CD4-positive, alpha-beta T cell (primary cell): ENCODE measurements around the gene NCKAP5. TPM values are rescaled to one million over a fixed set of nuclear protein-coding genes. Genes with fewer than 3 reads are reported as not detected.

ENCODE experiments used
- ATAC-seq: fragments of 200-7000 bp; cut with Tn5 transposase; one replicate; pipeline ENCODE4 v1.10.0; 2022; ENCODE audit warnings: mild to moderate bottlenecking; ENCODE audit not compliant: poor library complexity
- CTCF ChIA-PET: fragments of 350-600 bp; sonication (Branson Sonifier 250); formaldehyde crosslinking; loops from one replicate; lab custom pipeline; 2021; ENCODE audit warnings: antibody characterized with exemption, inconsistent platforms; lab: Charles Lee
- POLR2A ChIA-PET: fragments of 350-600 bp; sonication (Branson Sonifier 250); formaldehyde crosslinking; loops from one replicate; lab custom pipeline; 2021; ENCODE audit warnings: antibody characterized with exemption, inconsistent platforms; lab: Charles Lee
- DNase-seq, 14 experiments: peaks; one replicate each; pipeline ENCODE4 v3.0.0-alpha.2; 2013 to 2020; ENCODE audit warnings: mixed read lengths in 2 of 14
- H3K27ac ChIP-seq, 2 donors: one replicate each; pipeline versions ENCODE4 v1.5.1 to v1.7.0; 2013; ENCODE audit warnings: low read length in 2 of 2, low read depth in 1 of 2, mild to moderate bottlenecking in 1 of 2
- H3K27me3 ChIP-seq, 2 experiments: 1 replicate in 1 of 2; 2 replicates in 1 of 2; pipeline versions ENCODE4 v1.6.1 to v1.7.0; 2013; ENCODE audit warnings: low read length in 2 of 2, control low read depth in 1 of 2, mild to moderate bottlenecking in 1 of 2, moderate library complexity in 1 of 2; ENCODE audit not compliant: insufficient read depth in 2 of 2, control insufficient read depth in 1 of 2
- H3K36me3 ChIP-seq: one replicate; pipeline ENCODE4 v1.6.1; 2013; ENCODE audit warnings: low read length, control low read depth; ENCODE audit not compliant: insufficient read depth
- H3K4me1 ChIP-seq: one replicate; pipeline ENCODE4 v1.6.1; 2013; ENCODE audit warnings: low read length, control low read depth; ENCODE audit not compliant: insufficient read depth
- H3K4me3 ChIP-seq: one replicate; pipeline ENCODE4 v1.5.1; 2013; ENCODE audit warnings: mild to moderate bottlenecking, low read length, moderate library complexity
- H3K9me3 ChIP-seq, 2 experiments: 1 replicate in 1 of 2; 2 replicates in 1 of 2; pipeline versions ENCODE4 v1.6.1 to v1.7.0; 2013; ENCODE audit warnings: low read length in 2 of 2, mild to moderate bottlenecking in 2 of 2, control low read depth in 1 of 2, moderate library complexity in 1 of 2; ENCODE audit not compliant: control insufficient read depth in 1 of 2, insufficient read depth in 1 of 2
- H3K27ac Mint-ChIP-seq: one replicate; pipeline ENCODE4 v1.8.0; 2020; ENCODE audit warnings: mixed read lengths
- H3K27me3 Mint-ChIP-seq: one replicate; pipeline ENCODE4 v1.8.0; 2021; ENCODE audit warnings: mixed read lengths
- H3K36me3 Mint-ChIP-seq: one replicate; pipeline ENCODE4 v1.8.0; 2021; ENCODE audit warnings: low read depth, mixed read lengths
- H3K4me1 Mint-ChIP-seq: one replicate; pipeline ENCODE4 v1.8.0; 2021; ENCODE audit warnings: low read depth, mixed read lengths
- H3K4me3 Mint-ChIP-seq: one replicate; pipeline ENCODE4 v1.8.0; 2020; ENCODE audit warnings: mild to moderate bottlenecking, mixed read lengths
- H3K9me3 Mint-ChIP-seq: one replicate; pipeline ENCODE4 v1.8.0; 2020; ENCODE audit warnings: mixed read lengths
- intact Hi-C, 2 experiments: fragments of 100-400 bp; cut with DNase I in 1 of 2; cut with micrococcal nuclease in 1 of 2; formaldehyde crosslinking; loops; one replicate each; pipeline versions ENCODE4 v1.15.1 to v1.9.0; 2023 to 2025; cut with DNase I, micrococcal nuclease
- total RNA-seq, 174 experiments: library from RNA in 2 of 174; stranded (reverse) in 2 of 174; gene quantifications; one replicate each; pipeline ENCODE4 v1.2.3 and lab custom pipeline; 2021 to 2026
- TF ChIP-seq, protein P1 (sequence below): fragments of 200-600 bp; IDR thresholded peaks from one replicate; pipeline ENCODE4 v1.8.0; 2022; ENCODE audit warnings: antibody characterized with exemption, mild to moderate bottlenecking

The NCKAP5 gene
- total RNA-seq, 2 experiments from 2014 or later: not detected

DNA sequence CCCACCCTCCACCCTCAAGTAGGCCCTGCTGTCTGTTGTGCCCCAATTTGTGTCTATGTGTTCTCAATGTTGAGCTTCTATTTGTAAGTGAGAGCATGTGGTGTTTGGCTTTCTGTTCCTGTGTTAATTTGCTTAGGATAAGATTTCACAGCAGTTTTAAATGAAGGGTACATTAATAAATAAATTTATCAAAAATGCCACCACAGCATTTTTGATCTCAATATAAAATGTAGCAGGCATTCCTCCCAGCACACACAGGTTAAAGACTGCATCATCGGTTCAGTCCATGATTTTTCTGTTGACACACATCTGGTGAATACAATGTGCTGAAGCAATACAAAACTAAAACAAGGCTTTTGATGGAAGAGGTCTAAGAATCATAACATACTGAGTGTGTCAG is 486.2 kb downstream of the NCKAP5 start:
- H3K9me3 ChIP-seq: no peaks in the 10 kb centered on the region
- H3K4me3 ChIP-seq: no peak overlapping the region
- DNase-seq (no peak), ATAC-seq (no peak)
- Mint-ChIP-seq H3K4me1 (no peaks in the 10 kb centered on the region), H3K27ac (no peak overlapping the region), H3K4me3 (no peak overlapping the region), H3K9me3 (no peaks in the 10 kb centered on the region), H3K36me3 (no peaks in the 10 kb centered on the region), H3K27me3 (no peaks in the 10 kb centered on the region)
- no peak overlapping the region for H3K27ac ChIP-seq
- H3K36me3 ChIP-seq: no peaks in the 10 kb centered on the region
- POLR2A ChIA-PET: no interaction called here
- H3K4me1 ChIP-seq: no peaks in the 10 kb centered on the region
- CTCF ChIA-PET: no interaction called here
- intact Hi-C loops: no loop called here
- H3K27me3 ChIP-seq: no peaks in the 10 kb centered on the region
- TF ChIP-seq, protein P1, sequence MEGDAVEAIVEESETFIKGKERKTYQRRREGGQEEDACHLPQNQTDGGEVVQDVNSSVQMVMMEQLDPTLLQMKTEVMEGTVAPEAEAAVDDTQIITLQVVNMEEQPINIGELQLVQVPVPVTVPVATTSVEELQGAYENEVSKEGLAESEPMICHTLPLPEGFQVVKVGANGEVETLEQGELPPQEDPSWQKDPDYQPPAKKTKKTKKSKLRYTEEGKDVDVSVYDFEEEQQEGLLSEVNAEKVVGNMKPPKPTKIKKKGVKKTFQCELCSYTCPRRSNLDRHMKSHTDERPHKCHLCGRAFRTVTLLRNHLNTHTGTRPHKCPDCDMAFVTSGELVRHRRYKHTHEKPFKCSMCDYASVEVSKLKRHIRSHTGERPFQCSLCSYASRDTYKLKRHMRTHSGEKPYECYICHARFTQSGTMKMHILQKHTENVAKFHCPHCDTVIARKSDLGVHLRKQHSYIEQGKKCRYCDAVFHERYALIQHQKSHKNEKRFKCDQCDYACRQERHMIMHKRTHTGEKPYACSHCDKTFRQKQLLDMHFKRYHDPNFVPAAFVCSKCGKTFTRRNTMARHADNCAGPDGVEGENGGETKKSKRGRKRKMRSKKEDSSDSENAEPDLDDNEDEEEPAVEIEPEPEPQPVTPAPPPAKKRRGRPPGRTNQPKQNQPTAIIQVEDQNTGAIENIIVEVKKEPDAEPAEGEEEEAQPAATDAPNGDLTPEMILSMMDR: no peak

DNA sequence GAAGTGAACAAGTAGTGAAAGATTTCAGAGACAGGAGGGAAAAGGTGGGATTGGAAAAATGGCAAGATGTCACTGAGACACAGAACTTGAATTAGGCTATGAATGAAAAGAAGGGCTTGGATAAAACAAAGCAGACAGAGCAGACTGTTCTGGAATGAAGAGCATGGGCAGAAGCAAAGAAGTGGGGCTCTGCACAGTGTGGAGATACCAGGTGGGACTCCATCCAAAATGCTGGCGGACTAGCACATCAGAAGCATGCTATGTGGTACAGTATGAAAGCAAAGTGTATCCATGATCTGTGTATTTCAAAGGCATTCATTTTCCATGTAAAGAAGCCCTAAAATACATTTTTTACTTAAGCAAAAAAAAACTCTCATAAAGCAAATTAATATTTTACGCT is 487.4 kb downstream of the NCKAP5 start:
- ATAC-seq: no peak
- Mint-ChIP-seq H3K36me3 (no peaks in the 10 kb centered on the region), H3K4me3 (no peak overlapping the region), H3K27ac (no peak overlapping the region), H3K4me1 (no peaks in the 10 kb centered on the region), H3K27me3 (no peaks in the 10 kb centered on the region), H3K9me3 (no peaks in the 10 kb centered on the region)
- ChIA-PET POLR2A (no interaction called here), CTCF (no interaction called here)
- intact Hi-C loops: no loop called here
- Histone ChIP-seq H3K4me1 (no peaks in the 10 kb centered on the region), H3K36me3 (no peaks in the 10 kb centered on the region), H3K27me3 (no peaks in the 10 kb centered on the region), H3K27ac (no peak overlapping the region), H3K4me3 (no peak overlapping the region), H3K9me3 (no peaks in the 10 kb centered on the region)
- no peak for DNase-seq
- TF ChIP-seq, protein P1: no peak

DNA sequence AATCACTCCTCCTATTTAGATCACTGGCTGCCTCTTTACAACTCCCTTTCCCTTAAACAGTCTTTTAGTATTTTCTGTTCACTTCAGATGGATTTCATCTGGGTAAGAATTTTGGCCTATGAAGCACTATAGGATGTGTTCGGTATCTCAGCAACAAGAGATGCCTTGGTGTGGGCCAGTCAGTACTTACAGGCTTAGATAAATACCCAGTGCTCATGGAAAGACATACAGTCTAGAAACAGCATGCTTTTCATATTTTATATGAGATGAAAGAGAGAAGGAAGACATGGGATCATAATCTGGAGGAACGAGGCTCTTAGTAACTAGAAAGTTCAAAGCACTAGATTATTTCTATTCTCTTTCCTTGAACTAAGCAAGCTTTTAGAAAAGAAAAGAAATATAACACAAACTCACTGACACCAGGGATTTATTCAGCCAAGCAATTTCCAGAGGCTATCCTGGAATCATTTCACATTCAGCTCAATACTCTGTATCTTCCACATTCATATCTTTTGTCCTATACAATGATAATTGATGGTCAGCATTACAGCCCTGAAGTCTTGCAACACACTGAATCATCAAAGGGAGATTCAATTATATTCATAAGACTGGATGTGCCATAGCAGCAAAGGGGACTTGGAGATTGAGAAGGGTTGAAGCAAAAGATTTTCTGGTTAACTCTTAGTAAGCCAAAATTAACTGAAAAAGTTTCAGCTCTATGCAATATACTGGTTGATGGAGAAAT is 489.4 kb downstream of the NCKAP5 start:
- H3K27me3 ChIP-seq: no peaks in the 10 kb centered on the region
- no peak for DNase-seq
- H3K4me1 ChIP-seq: no peaks in the 10 kb centered on the region
- H3K4me1 Mint-ChIP-seq: no peaks in the 10 kb centered on the region
- no peak overlapping the region for H3K4me3 Mint-ChIP-seq
- no peak overlapping the region for H3K4me3 ChIP-seq
- H3K27ac Mint-ChIP-seq: no peak overlapping the region
- no peaks in the 10 kb centered on the region for H3K9me3 ChIP-seq
- ChIA-PET CTCF (no interaction called here), POLR2A (no interaction called here)
- TF ChIP-seq, protein P1: no peak
- H3K36me3 ChIP-seq: no peaks in the 10 kb centered on the region
- H3K9me3 Mint-ChIP-seq: no peaks in the 10 kb centered on the region
- intact Hi-C loops: no loop called here
- ATAC-seq: no peak
- H3K27me3 Mint-ChIP-seq: no peaks in the 10 kb centered on the region
- H3K27ac ChIP-seq: no peak overlapping the region
- no peaks in the 10 kb centered on the region for H3K36me3 Mint-ChIP-seq
